T-helper 2 cell treated with Interferon-gamma antibody and Interleukin-4, amounts not matched to agents 100 ng/mL and 5 ng/mL, for 36 hours (primary cell): ENCODE results near the gene PIK3R3. TPM values are rescaled to one million over a fixed set of nuclear protein-coding genes. Genes with fewer than 3 reads are reported as not detected.

Experiments
- intact Hi-C: fragments of 100-400 bp; cut with micrococcal nuclease; formaldehyde crosslinking; loops from one replicate; pipeline ENCODE4 v1.15.1; 2023
- total RNA-seq: library from RNA; stranded (reverse); gene quantifications from 2 replicates; pipeline ENCODE4 v1.2.3, GENCODE V29; 2022

Gene PIK3R3
- total RNA-seq, 1 donor from 2014 or later = 5.5 TPM

DNA sequence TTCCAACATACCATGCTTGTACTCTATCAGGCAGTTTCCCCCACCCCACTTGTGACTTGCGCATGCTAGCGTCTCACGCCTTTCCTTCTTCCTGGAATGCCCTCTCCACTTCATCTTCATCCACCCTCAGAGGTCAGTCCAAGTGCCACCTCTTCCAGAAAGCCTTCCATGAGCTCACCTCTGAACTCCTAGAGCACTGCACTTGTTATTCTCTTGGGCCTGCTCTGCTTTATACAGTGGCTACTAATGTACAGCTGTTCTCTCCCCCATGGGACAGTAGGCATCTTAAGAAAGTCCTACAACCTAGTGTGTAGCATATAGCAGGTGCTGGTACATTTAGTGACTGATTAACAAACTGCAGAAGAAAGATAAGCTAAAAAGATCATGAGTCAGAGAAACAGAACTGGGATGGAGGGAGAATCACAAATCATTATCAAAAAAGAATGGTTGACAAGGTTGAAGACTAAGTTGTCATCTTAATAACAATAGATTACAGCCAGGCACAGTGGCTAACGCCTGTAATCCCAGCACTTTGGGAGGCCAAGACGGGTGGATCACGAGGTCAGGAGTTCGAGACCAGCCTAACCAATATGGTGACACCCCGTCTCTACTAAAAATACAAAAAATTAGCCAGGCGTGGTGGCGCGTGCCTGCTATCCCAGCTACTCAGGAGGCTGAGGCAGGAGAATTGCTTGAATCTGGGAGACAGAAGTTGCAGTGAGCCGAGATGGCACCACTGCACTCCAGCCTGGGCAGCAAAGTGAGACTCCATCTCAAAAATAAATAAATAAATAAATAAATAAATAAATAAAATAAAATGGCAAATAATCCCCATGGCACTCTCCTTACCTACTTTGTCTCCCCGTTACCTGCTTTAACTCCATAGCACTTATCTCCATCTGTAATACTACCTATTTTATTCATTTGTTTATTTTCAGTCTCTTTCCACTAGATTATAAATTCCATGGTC is 26.2 kb upstream of the PIK3R3 start:
- intact Hi-C loops = no loop called here

DNA sequence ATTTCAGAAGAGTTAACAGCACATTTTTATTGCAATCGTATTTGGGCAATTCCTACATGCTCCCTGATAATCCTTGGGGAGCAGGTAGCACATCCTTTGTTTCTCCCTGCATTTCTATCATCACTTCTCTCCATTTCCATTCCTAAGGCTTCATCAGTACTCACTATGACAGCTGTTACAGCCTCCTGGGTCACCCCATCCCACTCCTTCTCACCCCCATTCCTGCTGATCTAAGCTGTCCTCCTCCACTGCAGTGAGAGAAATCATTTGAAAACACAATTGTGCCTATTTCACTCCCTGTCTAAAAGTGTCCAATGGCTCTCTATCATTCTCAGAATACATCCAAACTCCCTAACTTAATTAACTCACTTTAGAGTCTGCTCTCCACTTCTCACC is 25.5 kb upstream of the PIK3R3 start:
- intact Hi-C loops = no loop called here

DNA sequence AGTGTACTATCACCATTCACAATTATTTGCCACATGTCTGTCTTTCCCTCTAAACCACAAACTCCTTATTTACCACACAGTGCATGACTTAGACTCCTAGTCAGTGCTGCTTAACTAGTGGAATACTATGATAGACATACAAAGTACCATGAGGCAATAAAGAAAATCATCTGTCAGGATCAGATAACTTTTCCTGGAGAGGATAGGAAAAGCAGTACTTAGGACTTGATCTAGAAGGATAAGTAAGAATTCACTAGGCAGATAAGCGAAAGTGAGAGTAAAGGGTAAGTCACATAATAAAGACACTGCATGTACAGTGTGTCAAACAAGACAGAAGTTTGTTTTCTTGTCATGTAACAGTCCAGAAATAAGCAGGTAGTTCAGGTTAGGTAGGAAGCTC is 21.3 kb upstream of the PIK3R3 start:
- intact Hi-C loops = no loop called here

DNA sequence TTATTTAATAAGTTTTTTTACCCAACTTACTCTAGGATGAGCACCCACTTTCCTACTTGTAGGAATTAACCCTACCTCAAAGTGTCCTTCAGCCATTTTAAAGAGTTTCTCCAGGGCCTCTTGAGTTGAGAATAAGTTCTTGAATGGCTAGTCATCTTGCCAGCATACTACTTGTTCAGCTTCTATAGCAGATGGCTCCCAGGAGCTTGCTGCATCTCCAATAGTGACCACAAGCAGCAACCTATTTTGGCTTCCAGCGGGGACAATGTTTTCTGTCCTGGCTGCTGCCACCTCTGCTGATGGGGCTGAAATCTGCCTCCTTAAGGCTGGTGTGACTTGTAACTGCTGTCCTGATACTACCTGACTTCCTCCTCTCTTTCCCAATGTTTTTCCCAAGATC is 20.8 kb upstream of the PIK3R3 start:
- intact Hi-C loops = no loop called here

DNA sequence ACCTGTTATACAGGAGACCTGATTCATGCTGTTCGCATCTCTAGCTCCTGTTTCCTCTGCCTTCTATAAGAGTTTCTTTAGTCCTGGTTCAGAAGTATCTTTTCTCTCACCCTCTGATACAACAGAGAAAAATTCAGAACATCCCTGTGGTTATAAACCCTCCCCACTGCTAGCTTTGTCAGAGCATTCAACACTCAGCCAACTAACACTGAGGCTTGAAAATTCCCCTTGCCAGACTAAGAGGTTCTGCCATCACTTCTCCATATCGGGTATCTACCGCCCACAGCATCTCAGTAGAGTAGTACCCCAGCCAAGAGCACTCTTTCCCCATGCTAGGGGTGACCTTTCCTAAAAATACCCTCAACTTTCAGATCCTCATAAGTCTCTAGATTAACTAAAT is 19.6 kb upstream of the PIK3R3 start:
- intact Hi-C loops = no loop called here

DNA sequence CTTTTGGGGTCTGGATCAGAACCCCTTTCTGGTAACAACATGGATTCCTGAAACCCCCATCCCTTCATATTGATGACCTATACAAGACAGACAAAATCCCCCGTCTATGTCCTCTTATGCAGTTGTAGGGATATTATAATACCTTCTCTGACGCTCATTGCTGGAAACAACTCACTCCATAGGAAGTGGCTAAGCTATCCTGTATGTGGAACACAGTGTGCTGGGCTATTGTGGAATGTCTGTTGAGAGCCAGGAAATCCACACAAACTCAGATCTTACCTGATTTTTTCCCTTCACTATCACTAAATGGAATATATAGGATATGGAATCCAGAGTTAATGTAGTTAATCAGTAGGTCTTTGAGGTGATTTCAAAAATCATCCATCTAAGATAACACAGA is 17.7 kb upstream of the PIK3R3 start:
- intact Hi-C loops = no loop called here

DNA sequence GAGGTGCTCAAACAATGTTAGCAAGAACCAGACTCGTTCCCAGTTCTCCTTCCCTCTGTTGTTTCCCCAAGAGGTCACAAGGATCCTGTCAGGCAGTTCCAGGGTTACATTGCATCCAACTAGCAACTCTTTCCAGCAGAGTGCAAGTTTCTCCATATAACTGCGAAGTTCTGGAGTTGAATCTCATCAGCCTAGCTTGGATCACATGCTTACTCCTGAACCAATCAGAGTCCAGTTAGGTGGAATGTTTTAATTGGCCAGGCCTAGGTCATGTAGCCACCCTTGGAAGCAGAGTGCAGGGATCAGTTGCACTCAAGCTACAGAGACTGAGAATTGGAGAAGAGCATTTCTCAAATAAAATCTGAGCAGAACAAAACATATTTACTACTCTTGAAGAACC is 15.9 kb upstream of the PIK3R3 start:
- intact Hi-C loops = no loop called here

DNA sequence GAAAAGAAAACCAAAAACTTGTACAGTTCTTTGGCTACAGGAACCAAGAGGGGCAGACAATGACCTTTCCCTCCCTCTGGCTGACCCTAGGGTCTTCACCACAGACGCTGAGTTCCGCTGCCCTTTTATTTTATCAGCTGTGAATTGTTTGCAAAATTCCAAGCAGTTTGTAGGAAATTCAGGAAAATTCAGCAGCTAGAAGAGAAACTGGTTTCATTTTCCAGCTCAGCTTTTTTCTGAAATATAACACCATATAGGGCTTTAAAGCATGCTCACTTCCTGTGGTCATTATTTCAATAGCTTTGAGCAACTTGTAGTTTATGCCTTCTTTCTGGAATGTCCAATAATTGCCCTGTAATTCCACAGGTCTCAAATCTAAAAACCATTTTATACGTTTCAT is 5.5 kb upstream of the PIK3R3 start:
- intact Hi-C loops = no loop called here

DNA sequence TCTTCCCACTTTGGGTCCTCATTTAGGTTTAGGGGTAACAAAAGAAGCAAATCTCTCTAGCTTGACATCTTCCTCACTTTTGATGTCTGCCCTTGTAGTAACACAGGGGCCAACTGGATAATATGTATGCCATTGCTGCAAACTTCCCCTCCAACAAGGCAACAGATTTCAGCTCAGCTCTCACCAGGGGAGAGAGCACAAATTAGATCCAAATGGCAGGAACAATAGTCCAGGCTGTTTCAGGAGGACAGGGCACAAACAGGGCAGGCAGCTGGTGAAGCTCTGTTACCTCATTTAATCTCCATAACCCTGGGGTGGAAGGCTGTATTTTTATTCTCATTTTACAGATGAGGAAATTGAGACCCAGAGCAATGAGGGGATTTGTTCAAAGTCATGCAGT is 4.3 kb upstream of the PIK3R3 start:
- intact Hi-C loops = no loop called here

DNA sequence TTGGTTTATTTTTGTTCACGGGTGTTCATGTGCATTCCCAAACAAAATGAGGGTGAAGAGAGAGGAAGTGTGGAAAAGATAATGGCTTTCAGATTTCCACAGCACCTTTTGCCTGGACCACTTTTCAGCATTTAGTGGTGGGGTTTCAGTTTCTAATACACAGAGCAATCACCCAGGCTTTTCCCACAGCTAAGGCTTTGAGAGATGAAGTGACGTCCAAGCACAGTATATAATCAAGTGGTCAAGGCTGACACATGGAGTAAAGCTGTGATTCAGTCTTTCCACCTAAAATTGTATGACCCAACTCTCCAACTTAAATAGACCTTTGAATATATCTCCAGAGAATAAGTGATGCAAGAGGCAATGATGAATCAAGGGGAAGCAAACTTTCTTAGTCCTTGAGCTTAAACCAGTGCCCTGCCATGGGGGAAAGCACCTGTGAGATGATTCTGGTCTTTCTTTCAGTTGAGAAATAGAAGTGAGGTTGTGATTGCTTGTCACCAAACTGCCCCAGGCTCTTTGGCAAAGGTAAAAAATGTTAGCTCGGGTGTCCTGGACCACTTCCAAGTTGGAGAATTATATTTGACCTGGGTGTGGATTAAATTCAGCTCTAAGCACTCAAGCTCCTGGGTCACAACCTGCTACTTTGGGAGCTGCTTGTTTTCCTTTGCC is 2.4 kb upstream of the PIK3R3 start:
- intact Hi-C loops = loop anchor here (5.0 kb wide), 3 partner anchors 67 to 1303 kb away; partner anchors contain the start of genes FOXD2 and MAST2

DNA sequence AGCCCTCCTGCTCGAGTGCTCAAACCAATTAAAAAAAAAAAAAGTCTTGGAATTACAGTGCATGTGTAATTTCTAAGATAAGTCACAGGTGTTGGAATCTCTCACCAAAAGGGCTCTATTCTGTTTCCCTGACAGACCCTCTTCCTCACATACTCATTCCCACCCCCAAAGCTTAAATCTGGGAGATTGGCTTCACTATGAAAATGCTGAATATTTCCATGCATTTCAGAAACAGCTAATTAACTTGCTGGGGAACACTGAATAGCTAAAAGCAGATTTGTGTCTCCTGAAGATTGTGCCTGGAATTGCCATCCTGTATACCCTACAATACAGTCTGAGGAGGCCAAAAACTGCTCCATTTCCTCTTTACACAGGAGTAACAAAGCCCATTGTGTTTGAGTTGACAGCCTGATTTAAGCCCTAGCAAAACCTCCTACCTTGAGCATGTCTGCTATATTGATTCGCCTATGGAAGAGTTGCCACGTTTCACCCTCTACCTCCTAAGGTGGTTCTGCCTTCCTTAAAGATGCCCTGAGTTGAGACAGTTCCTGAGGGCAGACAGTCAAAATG is 1.4 kb upstream of the PIK3R3 start:
- intact Hi-C loops = loop anchor here (2.0 to 5.0 kb wide), 6 partner anchors 65 to 1303 kb away; partner anchors contain the start of genes FOXD2, LRRC41, MAST2 and POMGNT1

DNA sequence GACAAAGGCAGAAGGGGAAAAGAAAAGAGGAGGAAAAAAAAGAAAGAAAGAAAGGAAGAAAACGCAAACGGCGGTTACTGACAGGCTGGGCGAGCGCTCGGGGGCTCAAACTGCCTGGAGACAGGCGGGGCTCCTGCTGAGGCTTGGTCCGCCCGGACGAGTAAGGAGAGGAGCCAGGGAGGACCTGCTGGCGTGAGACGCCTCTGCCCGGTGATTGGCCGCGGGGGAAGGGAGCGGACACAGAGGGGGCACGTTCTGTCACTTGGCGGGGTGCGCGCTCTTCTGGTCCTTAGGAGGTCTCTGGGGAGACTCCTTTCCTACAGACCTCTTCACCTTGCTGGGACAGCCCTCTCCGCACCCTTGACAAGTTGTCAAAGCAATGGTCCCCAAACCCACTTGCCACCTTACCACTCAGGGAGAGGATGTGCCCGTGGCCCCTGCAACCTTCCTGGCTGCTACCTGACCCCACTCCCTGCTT is 791 bp upstream of the PIK3R3 start:
- intact Hi-C loops = loop anchor here (2.0 to 5.0 kb wide), 6 partner anchors 66 to 1304 kb away; partner anchors contain the start of genes FOXD2, LRRC41, MAST2 and POMGNT1

DNA sequence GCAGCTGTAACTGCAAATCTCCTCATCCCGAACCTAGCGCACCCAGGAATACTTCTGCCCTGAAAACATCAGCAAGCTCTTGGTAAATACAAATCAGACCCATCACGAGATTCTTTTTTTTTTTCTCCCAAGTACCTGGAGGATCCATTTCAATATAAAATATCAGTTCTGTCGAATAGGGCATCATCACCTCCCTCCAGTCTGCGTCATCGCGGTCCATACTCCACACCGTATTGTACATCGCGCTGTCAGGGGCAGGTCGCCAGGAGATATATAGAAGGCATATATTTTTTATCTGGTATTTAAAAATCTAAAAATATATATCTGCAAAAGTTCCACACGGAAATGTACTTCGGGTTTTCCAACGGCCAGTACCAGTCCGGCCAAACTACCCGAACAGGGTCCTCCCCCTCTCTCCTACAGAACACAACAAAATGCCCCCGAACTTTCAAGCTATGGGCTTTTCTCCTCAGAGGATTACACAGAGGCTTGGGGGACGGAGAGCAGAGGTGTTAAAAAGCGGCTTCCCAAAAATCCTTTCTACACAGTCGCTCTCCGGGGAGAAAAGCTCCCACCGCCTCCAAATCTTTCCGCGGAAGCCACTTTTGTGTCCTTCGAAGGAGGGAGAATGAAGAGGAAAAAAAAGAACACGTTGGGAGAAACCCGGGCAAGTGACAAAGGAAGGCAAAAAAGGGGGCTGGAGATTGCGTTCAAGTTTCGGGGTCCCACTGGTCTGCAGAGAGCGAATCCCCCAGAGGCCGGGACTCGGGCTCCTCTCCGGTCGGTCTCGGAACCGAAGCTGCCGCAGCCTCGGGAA is 509 bp downstream of the PIK3R3 start:
- intact Hi-C loops = loop anchor here (1.0 to 5.0 kb wide), 7 partner anchors 65 to 1305 kb away; partner anchors contain the start of genes FOXD2, LRRC41, MAST2 and POMGNT1

DNA sequence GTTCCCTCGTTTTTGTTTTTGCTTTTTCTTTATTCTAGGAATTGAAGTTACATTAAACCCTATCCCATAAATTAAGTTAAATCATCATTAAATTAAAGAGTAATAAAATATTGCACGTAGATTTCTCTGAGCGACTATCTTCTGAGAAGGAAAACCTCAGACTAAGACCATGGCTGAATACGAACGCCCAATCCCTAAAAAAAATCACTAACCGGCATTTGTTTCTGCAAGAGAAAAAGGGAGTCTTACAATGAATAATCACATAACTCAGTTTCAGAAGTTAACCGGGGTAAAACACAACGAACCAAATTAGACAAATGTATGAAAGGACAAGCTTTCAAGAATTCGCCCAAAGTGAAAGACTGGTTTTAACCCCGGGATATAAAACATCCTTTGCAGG is 1.3 kb downstream of the PIK3R3 start:
- intact Hi-C loops = loop anchor here (5.0 kb wide), 3 partner anchors 64 to 1306 kb away; partner anchors contain the start of genes FOXD2 and MAST2

DNA sequence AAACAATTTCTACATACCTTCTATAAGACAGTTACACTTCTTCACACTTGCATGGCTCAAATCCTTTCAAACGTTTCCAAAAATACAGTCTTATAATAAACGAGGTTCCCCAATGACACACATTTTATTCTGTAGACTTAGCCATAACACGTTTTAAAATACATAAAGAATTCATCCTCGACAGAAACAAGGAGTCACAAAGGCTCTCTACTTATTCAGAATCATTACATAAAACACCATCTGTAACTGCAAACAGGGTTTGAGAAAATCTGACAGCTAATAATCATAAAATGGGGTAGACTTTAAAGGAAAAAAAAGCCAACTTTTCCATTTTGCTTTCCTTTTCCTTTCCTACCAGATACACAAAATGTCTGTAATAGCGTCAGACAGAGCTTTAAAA is 1.8 kb downstream of the PIK3R3 start:
- intact Hi-C loops = loop anchor here (5.0 kb wide), 3 partner anchors 63 to 1307 kb away; partner anchors contain the start of genes FOXD2 and MAST2

DNA sequence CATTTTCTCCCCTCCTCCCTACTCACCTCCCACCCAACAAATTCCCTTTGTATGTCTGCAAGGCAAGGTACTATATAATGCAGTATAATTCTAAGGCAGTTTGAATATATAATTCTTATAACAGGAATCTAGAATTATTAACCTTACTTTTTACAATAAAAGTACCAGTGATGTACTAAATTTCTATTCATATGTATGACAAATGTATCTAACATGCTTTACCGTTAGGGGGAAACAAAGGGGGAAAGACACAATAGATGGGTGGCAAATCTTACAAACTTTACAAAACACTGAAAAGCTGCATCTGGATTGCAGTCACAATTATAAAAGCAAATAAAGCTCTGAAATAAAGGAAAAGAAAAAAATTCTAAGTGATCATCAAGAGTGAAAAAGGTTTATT is 2.3 kb downstream of the PIK3R3 start:
- intact Hi-C loops = loop anchor here (5.0 kb wide), 3 partner anchors 63 to 1307 kb away; partner anchors contain the start of genes FOXD2 and MAST2

DNA sequence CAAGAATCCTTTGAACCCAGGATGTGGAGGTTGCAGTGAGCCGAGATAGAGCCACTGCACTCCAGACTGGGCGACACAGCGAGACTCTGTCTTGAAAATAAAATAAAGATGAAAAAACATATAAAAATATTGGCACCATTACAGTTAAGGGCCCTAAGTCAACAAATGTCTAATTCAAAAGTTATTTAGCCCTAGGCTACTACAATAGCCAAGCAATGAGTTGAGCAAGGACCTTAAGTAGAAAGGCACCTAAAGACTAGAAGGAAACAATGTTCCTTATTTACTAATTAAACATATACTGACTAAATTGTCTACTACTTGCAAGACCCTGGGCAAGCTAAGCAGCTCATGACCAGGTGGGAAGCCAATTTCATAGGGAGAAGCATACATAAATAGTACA is 4.1 kb downstream of the PIK3R3 start:
- intact Hi-C loops = no loop called here

DNA sequence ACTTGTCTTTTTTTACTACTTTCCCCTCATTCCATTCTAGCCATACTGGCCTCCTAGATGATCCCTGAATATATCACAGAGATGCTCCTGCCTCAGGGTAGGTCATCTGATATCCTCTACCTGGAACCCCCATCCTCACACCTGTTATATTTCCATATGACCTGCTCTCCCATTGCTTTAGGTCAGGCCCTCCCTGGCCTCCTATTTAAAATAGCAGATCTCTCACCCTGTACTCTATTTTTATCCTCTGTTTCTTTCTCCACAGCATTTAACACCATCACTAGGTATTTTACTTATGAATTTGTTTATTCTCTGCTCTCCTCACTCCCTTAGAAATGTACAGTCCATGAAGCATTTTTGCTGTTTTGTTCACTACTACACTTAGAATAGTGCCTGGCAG is 13.6 kb downstream of the PIK3R3 start:
- intact Hi-C loops = no loop called here

DNA sequence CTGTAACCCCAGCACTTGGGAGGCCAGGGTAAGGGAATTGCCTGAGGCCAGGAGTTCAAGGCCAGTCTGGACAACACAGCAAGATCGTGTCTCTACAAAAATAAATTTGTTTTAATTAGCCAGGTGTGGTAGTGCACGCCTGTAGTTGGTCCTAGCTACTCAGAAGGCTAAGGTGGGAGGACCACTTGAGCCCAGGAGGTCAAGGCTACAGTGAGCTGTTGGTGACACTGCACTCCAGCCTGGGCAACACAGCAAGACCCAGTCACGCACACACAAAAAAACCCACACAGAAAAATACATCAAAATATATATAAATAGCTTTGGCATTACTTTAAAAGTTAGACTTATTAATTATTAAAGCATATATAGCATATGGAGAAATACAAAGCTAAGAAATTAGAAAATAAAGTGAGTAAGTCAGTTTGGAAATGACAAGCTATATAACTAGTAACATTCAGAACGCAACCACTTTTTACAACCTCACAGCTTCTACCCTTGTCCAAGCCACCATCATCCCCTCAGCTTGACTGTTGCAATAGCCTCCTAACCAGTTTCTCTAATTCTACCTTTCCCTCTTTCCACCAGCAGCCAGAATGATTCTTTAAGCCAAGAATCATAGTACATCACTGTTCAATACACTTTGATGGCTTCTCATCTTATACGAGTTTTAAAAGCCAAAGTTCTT is 14.5 kb downstream of the PIK3R3 start:
- intact Hi-C loops = no loop called here
